Gastroesophageal sphincter (tissue), 4 donors: Measurements from ENCODE around the gene ZNHIT6. TPM values are rescaled to one million over a fixed set of nuclear protein-coding genes. Genes with fewer than 3 reads are reported as not detected.

Experiments used
- ATAC-seq: fragments of 150-250 bp; one replicate; pipeline ENCODE4 v1.9.1; 2016; ENCODE audit warnings: mild to moderate bottlenecking, moderate library complexity
- H3K27ac ChIP-seq, 4 donors: fragments of 200-600 bp; sonication (generic) in 3 of 4; 1 replicate in 3 of 4; 2 replicates in 1 of 4; pipeline ENCODE4 v1.5.1; 2016 to 2019
- H3K27me3 ChIP-seq: fragments of 200-600 bp; sonication (generic); one replicate; pipeline ENCODE4 v1.5.1; 2019
- H3K36me3 ChIP-seq, 2 donors: fragments of 200-600 bp; sonication (generic); one replicate each; pipeline ENCODE4 v1.5.1; 2019; ENCODE audit warnings: control low read depth in 1 of 2
- H3K4me1 ChIP-seq, 3 donors: fragments of 200-600 bp; sonication (generic); 1 replicate in 2 of 3; 2 replicates in 1 of 3; pipeline ENCODE4 v1.5.1; 2016 to 2019; ENCODE audit warnings: control low read depth in 2 of 3
- H3K4me3 ChIP-seq, 2 donors: fragments of 200-600 bp; sonication (generic); one replicate each; pipeline ENCODE4 v1.5.1; 2019; ENCODE audit warnings: mild to moderate bottlenecking in 1 of 2, moderate library complexity in 1 of 2
- H3K9me3 ChIP-seq, 3 donors: fragments of 200-600 bp; sonication (generic); one replicate each; pipeline ENCODE4 v1.5.1; 2017 to 2019; ENCODE audit warnings: control low read depth in 2 of 3
- EP300 ChIP-seq: sonication (generic); formaldehyde crosslinking; IDR thresholded peaks from one replicate; pipeline ENCODE4 v1.6.1; 2017; ENCODE audit warnings: antibody characterized with exemption, mild to moderate bottlenecking
- POLR2A ChIP-seq, 2 donors: fragments of 450-650 bp; IDR thresholded peaks; one replicate each; pipeline ENCODE4 v1.6.1; 2017; ENCODE audit warnings: antibody characterized with exemption in 2 of 2, mild to moderate bottlenecking in 2 of 2, moderate library complexity in 1 of 2
- POLR2AphosphoS5 ChIP-seq: sonication (generic); formaldehyde crosslinking; IDR thresholded peaks from one replicate; pipeline ENCODE4 v1.6.1; 2017; ENCODE audit warnings: antibody characterized with exemption
- WGBS, 2 donors: methylation state at CpG; one replicate each; pipeline ENCODE4 v1.1.5; 2018; ENCODE audit warnings: low coverage in 1 of 2; 5-methylcytosine and 5-hydroxymethylcytosine counted together
- total RNA-seq, 4 donors: library from RNA; depleted of rRNA; stranded (reverse); fragments of >200 nt; gene quantifications; one replicate each; pipeline ENCODE4 v1.1.0, GENCODE V29; 2016
- TF ChIP-seq, protein P1 (sequence below), 4 experiments: fragments of 200-600 bp in 2 of 4; fragments of 450-650 bp in 2 of 4; sonication (generic) in 1 of 4; IDR thresholded peaks; one replicate each; pipeline ENCODE4 v1.5.1; 2017 to 2019; ENCODE audit warnings: antibody characterized with exemption in 4 of 4, mild to moderate bottlenecking in 2 of 4, moderate library complexity in 2 of 4

ZNHIT6 gene
- total RNA-seq, 4 donors from 2014 or later, result 13.7 to 23.5 (median 15.4) TPM

GRCh38 chr1:85608851-85609250, 99.4 kb downstream of the ZNHIT6 start:
- Histone ChIP-seq H3K9me3 (no peaks in the 10 kb centered on the region), H3K27ac (no peak overlapping the region), H3K4me3 (no peak overlapping the region), H3K36me3 (no peaks in the 10 kb centered on the region), H3K4me1 (peaks cover 0 to 17% (median 9%) of the 10 kb centered on the region in 3 donors), H3K27me3 (no peaks in the 10 kb centered on the region)
- TF ChIP-seq, protein P1, sequence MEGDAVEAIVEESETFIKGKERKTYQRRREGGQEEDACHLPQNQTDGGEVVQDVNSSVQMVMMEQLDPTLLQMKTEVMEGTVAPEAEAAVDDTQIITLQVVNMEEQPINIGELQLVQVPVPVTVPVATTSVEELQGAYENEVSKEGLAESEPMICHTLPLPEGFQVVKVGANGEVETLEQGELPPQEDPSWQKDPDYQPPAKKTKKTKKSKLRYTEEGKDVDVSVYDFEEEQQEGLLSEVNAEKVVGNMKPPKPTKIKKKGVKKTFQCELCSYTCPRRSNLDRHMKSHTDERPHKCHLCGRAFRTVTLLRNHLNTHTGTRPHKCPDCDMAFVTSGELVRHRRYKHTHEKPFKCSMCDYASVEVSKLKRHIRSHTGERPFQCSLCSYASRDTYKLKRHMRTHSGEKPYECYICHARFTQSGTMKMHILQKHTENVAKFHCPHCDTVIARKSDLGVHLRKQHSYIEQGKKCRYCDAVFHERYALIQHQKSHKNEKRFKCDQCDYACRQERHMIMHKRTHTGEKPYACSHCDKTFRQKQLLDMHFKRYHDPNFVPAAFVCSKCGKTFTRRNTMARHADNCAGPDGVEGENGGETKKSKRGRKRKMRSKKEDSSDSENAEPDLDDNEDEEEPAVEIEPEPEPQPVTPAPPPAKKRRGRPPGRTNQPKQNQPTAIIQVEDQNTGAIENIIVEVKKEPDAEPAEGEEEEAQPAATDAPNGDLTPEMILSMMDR (IDR thresholded peaks at IDR 0.05), result no peak
- no peak for TF ChIP-seq POLR2AphosphoS5
- TF ChIP-seq POLR2A (IDR thresholded peaks at IDR 0.05), result no peak
- TF ChIP-seq EP300, result no peak
- WGBS, 2 donors, result 92 to 94% methylated on average over 1 of the region's 1 CpG
- ATAC-seq, result no peak

GRCh38 chr1:85607921-85608265, 100.3 kb downstream of the ZNHIT6 start:
- no peaks in the 10 kb centered on the region for H3K36me3 ChIP-seq
- no peak overlapping the region for H3K4me3 ChIP-seq
- no peaks in the 10 kb centered on the region for H3K27me3 ChIP-seq
- TF ChIP-seq POLR2A (IDR thresholded peaks at IDR 0.05), result no peak
- no peak for TF ChIP-seq POLR2AphosphoS5
- TF ChIP-seq, protein P1 (IDR thresholded peaks at IDR 0.05), result no peak
- TF ChIP-seq EP300, result no peak
- H3K9me3 ChIP-seq, result no peaks in the 10 kb centered on the region
- peaks cover 0 to 23% (median 7%) of the 10 kb centered on the region in 3 donors for H3K4me1 ChIP-seq
- ATAC-seq, result no peak
- WGBS, 2 donors, result 89 to 98% methylated on average over 4 of the region's 4 CpGs
- H3K27ac ChIP-seq, result no peak overlapping the region

GRCh38 chr1:85607126-85607920, 100.9 kb downstream of the ZNHIT6 start:
- no peaks in the 10 kb centered on the region for H3K36me3 ChIP-seq
- 73 to 75% methylated on average over 4 to 8 of the region's 10 CpGs for WGBS, 2 donors
- H3K4me3 ChIP-seq, result no peak overlapping the region
- no peaks in the 10 kb centered on the region for H3K27me3 ChIP-seq
- no peaks in the 10 kb centered on the region for H3K9me3 ChIP-seq
- TF ChIP-seq POLR2AphosphoS5 (no peak), POLR2A (IDR thresholded peaks at IDR 0.05) (no peak)
- TF ChIP-seq, protein P1 (IDR thresholded peaks at IDR 0.05), result no peak
- peaks cover 0 to 20% (median 1%) of the 10 kb centered on the region in 3 donors for H3K4me1 ChIP-seq
- no peak overlapping the region for H3K27ac ChIP-seq
- ATAC-seq, result no peak

- Histone ChIP-seq H3K9me3 (no peaks in the 10 kb centered on the region), H3K4me1 (peaks cover 0 to 18% (median 0%) of the 10 kb centered on the region in 3 donors), H3K4me3 (no peak overlapping the region), H3K27me3 (no peaks in the 10 kb centered on the region), H3K36me3 (no peaks in the 10 kb centered on the region), H3K27ac (no peak overlapping the region)
- no peak for ATAC-seq
- no peak for TF ChIP-seq EP300
- TF ChIP-seq POLR2A (IDR thresholded peaks at IDR 0.05), result no peak
- TF ChIP-seq, protein P1 (IDR thresholded peaks at IDR 0.05), result no peak
- no peak for TF ChIP-seq POLR2AphosphoS5
- WGBS, 2 donors, result 97% methylated on average over 4 of the region's 4 CpGs; no CpG with 5 or more reads in 1 of the 2 donors
These were observed 101.8 kb downstream of the ZNHIT6 start for GRCh38 chr1:85606414-85606800.
